ENCODE measurements around the gene HSFX2.
"Not testable (repeated sequence)": the region's sequence is repeated elsewhere in the genome, so short reads cannot be mapped to it uniquely, and the experiment has no call there.

The HSFX2 gene

DNA sequence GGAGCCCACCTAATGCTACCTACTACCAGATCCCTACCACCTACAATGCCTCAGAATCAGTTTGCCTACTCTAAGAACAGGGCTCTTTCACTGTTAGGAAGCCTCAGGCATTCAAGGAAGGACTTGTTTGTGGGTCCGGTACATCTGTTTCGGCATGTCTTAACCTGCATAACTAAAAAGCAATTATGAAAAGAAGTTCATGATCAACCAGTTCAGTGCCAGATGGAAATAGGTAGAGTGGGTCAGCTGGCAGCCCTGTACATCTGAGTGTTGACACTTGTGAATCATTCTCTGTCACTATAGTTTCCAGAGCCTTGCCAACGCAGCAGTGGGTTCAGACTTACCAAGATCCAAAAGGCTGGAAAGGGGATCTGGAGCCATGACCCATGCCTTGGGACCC, 33.2 kb upstream of the HSFX2 start:
- H3K4me1 Mint-ChIP-seq, result peaks cover 36% of the 10 kb centered on the region
- TF ChIP-seq CTCF (IDR thresholded peaks at IDR 0.05; ENCODE audit: unreplicated experiment in 3 of 3), result no peak
- H3K9me3 Mint-ChIP-seq, result peaks cover 6% of the 10 kb centered on the region
- H3K36me3 Mint-ChIP-seq (ENCODE audit: low read depth), result no peaks in the 10 kb centered on the region
- H3K27ac Mint-ChIP-seq, result no peak overlapping the region
- no peak overlapping the region for H3K4me3 Mint-ChIP-seq
- H3K27me3 Mint-ChIP-seq (ENCODE audit: low read depth), result no peaks in the 10 kb centered on the region

- not testable (repeated sequence) for H3K27me3 Mint-ChIP-seq (ENCODE audit: low read depth); H3K27ac Mint-ChIP-seq; H3K36me3 Mint-ChIP-seq (ENCODE audit: low read depth); H3K4me3 Mint-ChIP-seq; H3K9me3 Mint-ChIP-seq
- H3K4me1 Mint-ChIP-seq, result peaks cover 36% of the 10 kb centered on the region
Observed at GRCh38 chrX:149626829-149627228, 31.7 kb upstream of the HSFX2 start.

DNA sequence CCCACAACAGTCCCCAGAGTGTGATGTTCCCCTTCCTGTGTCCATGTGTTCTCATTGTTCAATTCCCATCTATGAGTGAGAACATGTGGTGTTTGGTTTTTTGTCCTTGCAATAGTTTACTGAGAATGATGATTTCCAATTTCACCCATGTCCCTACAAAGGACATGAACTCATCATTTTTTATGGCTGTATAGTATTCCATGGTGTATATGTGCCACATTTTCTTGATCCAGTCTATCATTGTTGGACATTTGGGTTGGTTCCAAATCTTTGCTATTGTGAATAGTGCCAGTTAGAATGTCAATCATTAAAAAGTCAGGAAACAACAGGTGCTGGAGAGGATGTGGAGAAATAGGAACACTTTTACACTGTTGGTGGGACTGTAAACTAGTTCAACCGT, 24.5 kb upstream of the HSFX2 start:
- not testable (repeated sequence) for H3K4me1 Mint-ChIP-seq; H3K9me3 Mint-ChIP-seq; H3K4me3 Mint-ChIP-seq; H3K27ac Mint-ChIP-seq; H3K27me3 Mint-ChIP-seq (ENCODE audit: low read depth); H3K36me3 Mint-ChIP-seq (ENCODE audit: low read depth)

GRCh38 chrX:149618871-149619270, 23.8 kb upstream of the HSFX2 start:
- Mint-ChIP-seq H3K27ac (no peak overlapping the region), H3K36me3 (ENCODE audit: low read depth) (no peaks in the 10 kb centered on the region), H3K4me1 (no peaks in the 10 kb centered on the region), H3K9me3 (no peaks in the 10 kb centered on the region), H3K27me3 (ENCODE audit: low read depth) (no peaks in the 10 kb centered on the region), H3K4me3 (no peak overlapping the region)
- no peak for TF ChIP-seq CTCF (IDR thresholded peaks at IDR 0.05; ENCODE audit: unreplicated experiment in 3 of 3)

GRCh38 chrX:149611623-149612175, 16.6 kb upstream of the HSFX2 start:
- Mint-ChIP-seq H3K27me3 (ENCODE audit: low read depth) (no peaks in the 10 kb centered on the region), H3K4me3 (no peak overlapping the region), H3K27ac (no peak overlapping the region), H3K9me3 (peaks cover 2% of the 10 kb centered on the region), H3K4me1 (no peaks in the 10 kb centered on the region), H3K36me3 (ENCODE audit: low read depth) (peaks cover 10% of the 10 kb centered on the region)
- no peak for TF ChIP-seq CTCF (IDR thresholded peaks at IDR 0.05; ENCODE audit: unreplicated experiment in 3 of 3)

GRCh38 chrX:149610511-149610910, 15.4 kb upstream of the HSFX2 start:
- Mint-ChIP-seq H3K4me1 (no peaks in the 10 kb centered on the region), H3K4me3 (no peak overlapping the region), H3K36me3 (ENCODE audit: low read depth) (peaks cover 21% of the 10 kb centered on the region), H3K9me3 (peaks cover 6% of the 10 kb centered on the region), H3K27me3 (ENCODE audit: low read depth) (no peaks in the 10 kb centered on the region), H3K27ac (no peak overlapping the region)
- TF ChIP-seq CTCF (IDR thresholded peaks at IDR 0.05; ENCODE audit: unreplicated experiment in 3 of 3), result no peak

DNA sequence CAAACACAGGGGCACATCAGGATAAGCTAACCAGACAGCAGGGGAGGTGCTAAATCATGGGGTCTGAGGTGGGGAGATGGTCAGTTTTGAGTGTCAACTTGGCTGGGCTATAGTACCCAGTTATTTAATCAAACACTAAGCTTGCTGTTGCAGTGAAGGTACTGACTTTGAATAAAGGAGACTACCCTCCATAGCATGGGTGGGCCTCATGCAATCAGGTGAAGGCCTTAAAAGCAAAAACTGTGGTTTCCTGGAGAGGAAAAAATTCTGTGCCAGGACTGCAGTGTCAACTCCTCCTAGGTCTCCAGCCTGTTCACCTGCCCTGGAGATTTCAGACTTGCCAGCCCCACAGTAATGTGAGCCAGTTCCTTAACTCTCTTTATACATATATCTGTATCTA, 12.6 kb upstream of the HSFX2 start:
- Mint-ChIP-seq H3K9me3 (peaks cover 6% of the 10 kb centered on the region), H3K4me1 (no peaks in the 10 kb centered on the region), H3K27ac (no peak overlapping the region), H3K4me3 (no peak overlapping the region), H3K27me3 (ENCODE audit: low read depth) (no peaks in the 10 kb centered on the region), H3K36me3 (ENCODE audit: low read depth) (peaks cover 22% of the 10 kb centered on the region)
- no peak for TF ChIP-seq CTCF (IDR thresholded peaks at IDR 0.05; ENCODE audit: unreplicated experiment in 3 of 3)

DNA sequence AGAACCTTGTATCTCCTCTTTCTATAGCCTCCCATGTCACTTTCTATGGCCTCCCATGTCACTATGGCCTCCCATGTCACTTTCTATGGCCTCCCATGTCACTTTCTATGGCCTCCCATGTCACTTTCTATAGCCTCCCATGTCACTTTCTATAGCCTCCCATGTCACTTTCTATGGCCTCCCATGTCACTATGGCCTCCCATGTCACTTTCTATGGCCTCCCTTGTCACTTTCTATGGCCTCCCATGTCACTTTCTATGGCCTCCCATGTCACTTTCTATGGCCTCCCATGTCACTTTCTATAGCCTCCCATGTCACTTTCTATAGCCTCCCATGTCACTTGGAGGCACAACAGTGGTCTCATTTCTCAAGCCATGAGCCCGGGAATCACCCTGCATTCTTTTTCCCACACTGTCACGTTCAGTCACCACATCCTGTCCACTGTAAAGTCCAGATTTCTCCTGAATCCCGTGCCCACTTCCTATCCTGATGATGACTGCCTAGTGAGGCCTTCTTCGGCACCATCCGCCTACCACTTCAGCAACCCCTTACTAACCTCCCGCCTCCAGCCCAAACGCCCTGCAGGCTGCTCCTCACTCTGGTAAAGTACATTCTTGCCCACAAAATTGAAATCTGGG, 10.3 kb upstream of the HSFX2 start:
- not testable (repeated sequence) for H3K27ac Mint-ChIP-seq; H3K27me3 Mint-ChIP-seq (ENCODE audit: low read depth); H3K4me3 Mint-ChIP-seq; H3K4me1 Mint-ChIP-seq; H3K9me3 Mint-ChIP-seq
- H3K36me3 Mint-ChIP-seq (ENCODE audit: low read depth), result peaks cover 22% of the 10 kb centered on the region

DNA sequence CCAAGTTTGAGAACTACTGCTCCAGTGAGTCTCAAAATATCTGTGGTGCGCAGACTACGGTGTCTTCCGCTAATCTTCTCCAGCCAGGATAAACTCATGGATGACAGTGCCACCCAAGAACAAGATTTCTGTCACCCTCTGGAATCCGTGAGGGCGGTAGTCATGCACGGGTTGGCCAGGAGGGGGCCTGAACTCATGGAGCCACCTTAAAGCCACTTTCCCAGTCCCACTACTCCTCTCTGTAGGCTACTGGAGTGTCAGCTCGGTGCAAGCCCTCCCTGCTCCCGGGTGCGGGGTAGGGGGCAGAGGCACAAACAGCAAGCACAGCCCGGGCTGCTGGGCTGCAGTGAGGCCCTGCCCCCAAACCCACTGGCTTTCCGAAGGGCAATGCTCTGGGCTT, 3.5 kb upstream of the HSFX2 start:
- H3K9me3 Mint-ChIP-seq; H3K4me3 Mint-ChIP-seq; H3K4me1 Mint-ChIP-seq; H3K36me3 Mint-ChIP-seq (ENCODE audit: low read depth); H3K27me3 Mint-ChIP-seq (ENCODE audit: low read depth); H3K27ac Mint-ChIP-seq: not testable (repeated sequence)

DNA sequence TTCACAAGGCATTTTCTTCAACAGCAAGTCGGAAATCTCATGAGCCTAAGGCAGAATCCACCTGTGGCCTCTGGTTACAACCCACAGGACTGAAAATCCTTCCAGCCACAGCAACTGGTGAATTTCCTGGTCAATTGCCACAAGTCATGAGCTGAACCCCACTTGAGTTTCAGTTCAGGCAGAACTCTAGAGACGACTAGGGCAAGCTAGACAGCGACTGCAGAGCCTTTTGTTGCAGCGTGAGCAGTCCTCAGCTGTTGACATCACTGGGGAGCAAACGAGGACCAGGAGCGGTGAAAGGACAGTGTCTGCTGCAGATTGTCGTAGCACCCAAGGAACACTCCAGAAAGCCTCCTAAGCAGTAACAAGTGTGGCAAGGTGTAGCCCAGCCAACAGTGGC, 829 bp upstream of the HSFX2 start:
- not testable (repeated sequence) for H3K36me3 Mint-ChIP-seq (ENCODE audit: low read depth); H3K9me3 Mint-ChIP-seq; H3K4me3 Mint-ChIP-seq; H3K4me1 Mint-ChIP-seq; H3K27me3 Mint-ChIP-seq (ENCODE audit: low read depth); H3K27ac Mint-ChIP-seq

All from nephron (organoid).